Activated CD4-positive, alpha-beta T cell treated with anti-CD3 and anti-CD28 coated beads, Interleukin-2, amount 50 U/mL, for 48 hours (primary cell): ENCODE measurements around the gene TPPP.

Experiments
- DNase-seq, 2 experiments: peaks; one replicate each; pipeline ENCODE4 v3.0.0-alpha.2; 2020

Gene TPPP

DNA sequence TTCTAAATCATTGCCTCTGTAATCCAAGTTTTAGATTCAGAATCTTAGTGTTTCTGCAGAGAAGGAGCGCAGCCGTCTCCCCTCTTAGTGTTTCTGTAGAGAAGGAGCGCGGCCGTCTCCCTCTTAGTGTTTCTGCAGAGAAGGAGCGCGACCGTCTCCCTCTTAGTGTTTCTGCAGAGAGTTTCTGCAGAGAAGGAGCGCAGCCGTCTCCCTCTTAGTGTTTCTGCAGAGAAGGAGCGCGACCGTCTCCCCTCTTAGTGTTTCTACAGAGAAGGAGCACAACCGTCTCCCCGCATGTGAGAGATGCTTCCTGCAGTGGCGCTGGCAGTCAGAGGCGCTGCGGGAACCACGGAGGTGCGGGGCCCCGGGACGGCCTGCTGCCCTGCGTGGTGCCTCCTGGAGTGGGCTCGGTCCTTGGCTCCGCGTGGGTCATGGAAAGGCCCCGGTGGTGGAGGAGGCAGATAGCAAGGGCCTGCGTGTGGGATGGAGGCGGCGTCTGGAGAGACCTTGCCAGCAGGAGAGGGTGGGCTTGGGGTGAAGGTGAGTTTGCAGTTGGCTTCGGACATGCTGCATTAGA, 70.1 kb downstream of the TPPP start:
- DNase-seq = no peak

DNA sequence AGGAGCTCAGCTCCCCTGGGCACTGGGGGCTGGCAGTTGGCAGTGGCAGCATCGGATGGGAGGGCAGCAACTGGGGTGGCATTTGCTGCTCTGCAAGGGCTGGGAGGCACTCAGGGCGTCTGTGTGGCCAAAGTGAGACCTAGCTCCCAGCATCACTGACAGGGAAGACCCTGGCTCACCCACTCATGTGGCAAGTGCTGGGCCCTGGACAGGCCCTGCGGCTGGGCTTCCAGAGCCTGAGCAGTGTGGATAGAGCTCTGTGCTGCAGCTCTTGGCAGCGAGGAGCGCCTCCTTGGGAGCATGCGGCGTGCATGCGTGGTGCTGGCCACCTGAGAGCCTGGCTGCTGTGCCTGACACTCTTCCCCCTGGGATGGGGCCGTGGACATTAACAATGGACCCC, 70.8 kb downstream of the TPPP start:
- no peak for DNase-seq

DNA sequence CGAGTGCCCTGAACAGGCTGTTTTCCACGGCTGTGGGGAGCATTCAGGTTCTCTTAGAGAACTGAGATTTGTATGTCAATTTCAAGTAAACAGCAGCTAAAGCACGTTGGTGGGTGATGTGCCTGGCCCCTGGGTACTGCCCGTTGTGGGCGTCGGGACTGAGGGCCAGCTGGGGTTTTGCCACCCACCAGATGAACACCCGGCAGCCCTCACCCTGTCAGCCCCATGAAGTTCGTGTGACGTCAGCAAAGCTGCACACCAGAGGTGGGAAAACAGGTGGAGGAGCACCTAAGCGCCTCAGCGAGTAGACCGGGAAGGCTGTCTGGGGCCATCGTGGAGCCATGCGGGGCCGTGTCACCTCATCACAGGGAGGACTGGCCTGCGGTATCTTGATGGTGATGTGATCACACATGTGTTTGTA, 71.8 kb downstream of the TPPP start:
- no peak for DNase-seq

DNA sequence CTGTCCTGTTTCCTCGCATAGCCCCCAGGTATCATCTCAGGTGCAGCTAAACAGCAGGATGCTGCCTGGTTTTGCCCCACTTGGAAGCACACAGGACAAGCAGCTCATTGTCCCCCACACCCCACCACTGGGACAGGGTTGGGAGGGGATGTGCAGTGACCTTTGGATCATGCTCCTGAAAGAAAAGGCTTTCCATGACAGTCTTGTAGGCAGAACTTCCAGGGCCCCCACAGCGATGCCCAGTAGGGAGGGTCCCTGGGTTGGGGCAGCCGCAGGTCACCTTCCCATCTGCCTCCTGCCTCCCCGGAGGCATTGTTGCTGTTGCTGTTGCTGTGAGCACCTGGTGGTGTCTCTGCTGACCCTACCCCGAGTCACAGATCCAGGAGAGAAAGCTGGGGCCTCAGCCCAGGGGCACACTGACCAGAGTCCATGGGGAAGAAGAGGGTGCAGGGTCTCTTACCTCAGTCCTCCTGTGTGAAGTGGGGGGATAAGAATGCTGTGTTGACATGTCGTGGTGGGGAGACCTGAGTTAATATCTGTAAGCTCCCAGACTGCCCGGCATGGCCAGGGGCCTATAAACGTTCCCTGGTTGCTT, 72.5 kb downstream of the TPPP start:
- no peak for DNase-seq

DNA sequence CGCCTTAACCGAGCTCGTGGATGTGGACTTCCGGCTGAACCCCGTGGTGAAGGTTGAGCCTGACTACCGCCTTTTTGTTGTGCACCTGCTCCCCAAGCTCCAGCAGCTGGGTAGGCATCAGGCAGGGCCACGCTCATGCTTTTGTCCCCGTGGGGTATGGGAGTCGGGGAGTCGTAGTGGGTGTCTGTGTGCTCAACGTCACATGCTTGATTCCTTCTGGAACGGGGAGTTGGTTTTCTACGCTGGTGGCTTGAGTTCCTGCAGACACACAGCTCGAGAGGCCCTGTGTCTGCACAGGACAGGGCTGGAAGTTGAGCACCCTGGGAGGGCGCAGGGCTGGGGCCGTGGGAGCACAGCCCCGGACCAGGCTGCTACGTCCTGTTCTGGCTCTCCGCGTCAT, 73.0 kb downstream of the TPPP start:
- no peak for DNase-seq

DNA sequence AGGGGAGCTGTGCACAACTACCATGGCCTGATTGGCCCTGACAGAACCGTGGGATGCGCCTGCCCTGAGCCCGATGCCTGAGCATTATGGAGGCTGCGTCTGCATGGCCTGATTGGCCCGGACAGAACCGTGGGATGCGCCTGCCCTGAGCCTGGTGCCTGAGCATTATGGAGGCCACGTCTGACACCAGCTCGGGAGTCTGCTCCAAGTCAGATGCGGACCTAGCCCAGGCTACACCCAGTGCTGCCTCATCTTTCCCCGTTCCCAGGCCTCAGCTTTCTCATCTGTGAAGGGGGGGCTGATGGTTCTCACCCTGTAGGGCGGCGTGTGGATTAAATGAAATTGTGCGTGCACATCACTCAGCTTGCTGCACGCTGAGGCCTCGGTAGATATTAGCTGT, 73.7 kb downstream of the TPPP start:
- DNase-seq = no peak

DNA sequence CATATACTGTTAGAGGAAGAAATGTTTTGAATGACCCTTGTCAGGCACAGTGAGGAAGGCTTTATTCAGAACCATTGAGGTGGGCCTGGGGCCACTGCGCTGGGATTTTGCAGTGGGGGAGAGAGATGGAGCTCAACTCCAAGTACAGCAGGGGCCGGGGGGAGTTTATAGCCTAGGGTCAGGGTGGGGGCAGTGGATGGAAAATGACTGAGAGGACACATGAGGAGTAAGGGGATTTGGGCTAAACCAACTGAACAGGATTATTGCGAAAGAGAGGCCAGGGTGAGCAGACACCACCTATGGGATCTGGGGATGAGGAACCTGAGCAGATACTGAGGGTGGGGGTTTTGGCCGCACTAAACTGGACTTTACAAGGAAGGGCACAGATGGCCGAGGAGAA, 74.7 kb downstream of the TPPP start:
- no peak for DNase-seq

DNA sequence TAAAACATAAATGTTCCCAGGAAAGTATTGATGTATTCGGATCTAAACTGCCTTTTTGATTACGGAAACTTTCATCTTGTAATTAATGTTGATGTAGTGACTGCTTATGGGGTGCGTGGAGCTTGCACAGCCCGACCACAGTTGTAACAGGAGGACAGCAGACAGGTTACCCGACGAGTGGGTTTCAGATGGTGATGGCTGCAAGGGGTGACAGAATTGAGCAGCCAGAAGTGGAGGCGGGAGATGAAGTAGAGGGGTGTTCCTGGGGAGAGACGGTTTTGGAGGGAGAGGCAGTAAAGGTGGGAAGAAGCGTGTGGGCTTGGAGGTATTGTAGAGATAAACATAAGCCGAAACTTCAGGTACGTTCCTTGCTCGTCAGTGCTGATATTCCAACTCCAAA, 75.3 kb downstream of the TPPP start:
- DNase-seq = no peak

DNA sequence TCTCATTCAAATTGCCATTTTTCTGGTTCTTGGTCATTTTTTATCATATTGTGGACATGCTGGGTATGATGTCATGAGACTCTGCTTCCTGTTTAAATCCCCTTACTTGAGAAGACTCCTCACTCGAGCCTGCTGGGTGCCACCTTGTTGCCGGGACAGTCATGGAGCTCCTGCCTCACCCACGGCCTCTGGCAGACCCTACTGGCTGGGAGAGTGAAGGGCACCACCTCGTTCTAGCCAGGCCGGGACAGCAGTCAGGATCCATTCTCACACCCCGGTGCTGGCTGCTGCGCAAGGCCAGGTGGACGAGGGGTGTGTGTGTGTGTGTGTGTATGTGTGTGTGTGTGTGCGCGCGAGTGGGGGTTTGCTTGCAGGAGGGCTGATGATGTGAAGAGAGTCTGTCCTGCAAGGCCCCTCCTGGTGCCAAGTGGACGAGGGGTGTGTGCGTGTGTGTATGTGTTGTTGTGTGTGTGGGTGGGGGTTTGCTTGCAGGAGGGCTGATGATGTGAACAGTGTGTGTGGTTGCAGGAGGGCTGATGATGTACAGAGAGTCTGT, 76.6 kb downstream of the TPPP start:
- DNase-seq = no peak

DNA sequence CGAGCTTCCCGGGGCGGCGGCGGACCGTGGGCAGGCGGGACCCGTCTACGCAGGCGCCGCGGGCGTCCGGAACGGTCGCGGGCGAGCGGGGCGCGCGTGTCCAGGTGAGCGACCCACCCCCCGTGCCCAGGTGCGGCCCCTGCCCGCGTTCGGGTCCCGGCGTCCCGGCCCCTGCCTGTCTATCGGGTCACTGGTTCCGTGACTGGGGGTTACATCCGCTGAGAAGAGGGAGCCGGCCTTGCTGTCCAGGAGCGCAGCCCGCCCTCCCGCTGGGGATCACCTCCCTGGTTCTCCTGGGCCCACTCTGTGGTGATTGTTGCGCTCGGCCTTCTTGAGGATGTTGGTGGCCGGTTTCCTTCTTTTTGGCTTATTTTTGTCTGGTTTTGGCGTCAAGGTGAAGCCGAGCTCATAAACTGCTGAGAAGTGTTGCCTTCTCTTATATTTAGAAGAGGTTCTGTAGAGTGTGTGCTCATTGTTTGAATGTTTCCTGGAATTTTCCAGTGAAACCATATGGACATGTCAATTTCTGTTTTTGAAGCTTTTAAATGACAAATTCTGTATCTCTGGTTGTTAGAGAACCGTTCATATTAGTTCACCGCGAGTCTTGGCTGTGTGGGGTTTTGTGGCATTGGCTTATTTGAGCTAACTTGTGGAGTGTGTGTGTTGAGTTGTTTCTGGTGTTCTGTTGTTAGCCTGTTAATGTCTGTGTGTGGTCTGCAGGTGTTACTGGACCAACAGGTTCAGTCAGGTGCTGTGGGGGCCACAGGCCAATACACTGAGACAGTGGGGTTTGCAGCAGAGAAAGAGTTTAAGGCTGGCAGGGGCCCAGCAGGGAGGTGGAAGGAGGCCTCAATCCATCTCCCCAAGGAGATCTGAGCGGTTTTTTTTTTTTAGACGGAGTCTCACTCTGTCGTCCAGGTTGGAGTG, 80.4 kb downstream of the TPPP start:
- peak; percentile 29 to 40 for DNase-seq

DNA sequence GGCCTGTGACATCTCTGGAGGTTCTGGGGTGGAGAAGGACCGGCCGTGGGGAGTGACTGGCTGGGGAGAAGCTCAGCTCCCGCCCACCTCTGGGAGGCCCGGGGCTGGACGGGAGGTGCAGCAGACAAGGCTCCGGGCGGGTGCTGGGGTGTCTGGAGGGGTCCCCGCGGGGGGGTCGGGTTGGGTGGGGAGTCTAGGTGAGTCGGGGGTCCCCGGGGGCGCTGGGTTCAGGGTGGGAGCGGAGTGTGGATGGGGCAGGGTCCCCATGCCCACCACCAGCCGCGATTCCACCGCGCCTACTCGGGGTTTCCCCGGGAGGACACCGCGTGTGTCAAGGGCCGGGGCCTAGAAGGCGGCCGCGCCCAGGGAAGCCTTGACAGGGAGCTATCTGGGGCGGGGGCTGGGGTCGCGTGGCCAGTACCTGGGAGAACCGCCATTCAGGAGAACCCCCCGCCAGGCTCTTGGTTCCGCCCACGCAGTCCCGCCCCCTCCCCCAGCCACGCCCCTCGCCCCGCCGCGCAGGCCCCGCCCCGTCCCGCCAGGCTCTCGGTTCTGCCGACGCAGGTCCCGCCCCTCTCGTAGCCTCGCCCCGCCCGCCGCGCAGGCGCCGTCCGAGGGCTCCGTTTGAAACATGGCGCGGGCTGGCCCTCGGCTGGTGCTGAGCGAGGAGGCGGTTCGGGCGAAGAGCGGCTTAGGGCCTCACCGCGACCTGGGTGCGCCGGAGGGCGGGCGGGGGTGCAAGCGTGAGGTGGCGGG, 81.2 kb downstream of the TPPP start, which contains the start of gene CEP72:
TSS of gene CEP72 (plus strand) at position 610 of the 756 bp plus-strand sequence. CDS start at position 632, 22 bp downstream.
- peak; percentile 93 for DNase-seq

DNA sequence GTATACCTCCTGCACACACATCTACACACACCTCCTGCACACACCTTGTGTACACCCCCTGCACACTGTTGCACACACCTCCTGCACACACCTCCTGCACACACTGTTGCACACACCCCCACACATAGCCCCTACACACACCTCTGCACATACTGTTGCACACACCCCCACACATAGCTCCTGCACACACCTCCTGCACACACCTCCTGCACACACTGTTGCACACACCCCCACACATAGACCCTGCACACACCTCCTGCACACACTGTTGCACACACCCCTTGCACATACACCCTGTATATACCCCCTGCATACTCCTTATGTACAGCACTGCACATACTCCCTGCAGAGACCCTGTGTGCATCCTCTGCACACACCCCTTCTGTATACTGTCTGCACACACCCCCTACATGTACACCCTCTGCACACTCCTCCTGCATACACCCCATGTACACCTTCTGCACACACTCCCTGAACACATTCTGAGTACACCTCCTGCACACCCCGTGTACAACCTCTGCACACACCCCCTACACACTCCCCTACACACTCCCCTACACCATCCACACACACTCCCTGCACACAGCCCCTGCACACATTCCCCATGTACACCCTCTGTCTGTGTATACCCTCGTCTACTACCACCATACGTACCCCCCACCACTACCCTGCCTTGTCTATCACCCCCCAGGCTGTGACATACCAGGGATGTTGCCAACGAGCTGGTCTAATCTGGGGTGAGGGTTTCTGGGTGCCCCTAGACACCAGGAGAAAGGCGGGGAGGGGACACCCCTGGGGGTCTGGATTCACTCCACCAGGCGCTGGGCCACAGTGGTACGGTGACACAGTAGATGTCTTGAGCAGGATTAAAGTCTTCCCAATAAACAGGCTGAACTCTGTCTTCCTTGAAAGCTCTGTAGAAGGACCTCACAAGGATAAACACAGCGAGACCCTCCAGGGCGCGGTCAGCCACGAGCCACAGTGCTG, 82.1 kb downstream of the TPPP start:
- DNase-seq = no peak

DNA sequence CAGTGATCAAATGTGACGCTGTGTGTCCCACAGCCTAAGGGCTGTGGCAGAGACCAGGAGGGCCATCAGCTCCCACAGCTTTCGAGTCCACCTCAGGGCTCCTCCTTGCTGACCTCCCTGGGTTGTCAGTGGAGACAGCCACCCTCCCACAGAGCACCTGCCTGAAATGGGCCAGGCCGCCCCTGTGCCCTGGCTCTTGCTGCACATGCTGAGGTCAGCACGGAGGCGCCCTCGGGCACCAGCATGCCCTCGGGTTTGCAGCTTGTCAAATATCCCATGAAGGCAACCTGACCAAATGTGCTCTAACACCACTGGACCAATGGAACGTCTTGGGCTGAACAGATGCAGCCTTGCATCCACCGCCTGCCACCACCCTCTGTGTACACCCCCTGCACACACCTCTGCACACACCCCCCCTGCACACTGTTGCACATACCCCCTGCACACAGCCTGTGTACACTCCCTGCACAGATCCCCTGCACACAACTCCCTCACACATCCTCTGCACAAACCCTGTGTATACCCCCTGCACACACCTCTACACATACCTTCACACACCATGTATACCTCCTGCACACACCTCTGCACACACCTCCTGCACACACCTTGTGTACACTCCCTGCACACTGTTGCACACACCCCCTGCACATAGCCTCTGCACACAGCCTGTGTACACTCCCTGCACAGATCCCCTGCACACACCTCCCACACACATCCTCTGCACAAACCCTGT, 83.0 kb downstream of the TPPP start:
- DNase-seq = no peak
